Choroid plexus epithelial cell (primary cell): ENCODE data around the gene ISG20.

ENCODE experiments used
- DNase-seq: peaks from one replicate; pipeline ENCODE4 v3.0.0-alpha.2; 2010; ENCODE audit warnings: low read depth
- H3K4me3 ChIP-seq: 2 replicates; pipeline ENCODE4 v1.5.1; 2011; ENCODE audit warnings: low read depth, mild to moderate bottlenecking, control low read depth, low read length, moderate library complexity
- TF ChIP-seq, protein P1 (sequence below): conservative IDR thresholded peaks from 2 replicates; pipeline ENCODE4 v1.5.1; 2011; ENCODE audit warnings: low read depth, mild to moderate bottlenecking, control low read depth, inconsistent platforms, low read length, moderate library complexity

Gene ISG20

DNA sequence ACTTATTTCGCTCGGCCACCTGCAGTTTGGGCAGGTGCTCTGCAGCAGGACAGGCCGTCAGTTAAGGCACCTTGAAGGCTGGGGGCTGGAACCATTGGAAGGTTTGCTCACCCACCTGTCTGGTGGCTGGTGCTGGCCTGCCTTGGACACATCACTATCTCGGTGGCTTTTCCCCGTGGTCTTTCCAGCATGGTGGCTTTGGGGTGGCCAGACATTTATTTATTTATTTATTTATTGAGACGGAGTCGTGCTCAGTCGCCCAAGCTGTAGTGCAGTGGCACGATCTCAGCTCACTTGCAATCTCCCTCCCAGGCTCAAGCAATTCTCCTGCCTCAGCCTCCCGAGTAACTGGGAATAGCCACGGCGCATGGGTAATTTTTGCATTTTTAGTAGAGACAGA is 11.7 kb downstream of the ISG20 start:
- TF ChIP-seq, protein P1, sequence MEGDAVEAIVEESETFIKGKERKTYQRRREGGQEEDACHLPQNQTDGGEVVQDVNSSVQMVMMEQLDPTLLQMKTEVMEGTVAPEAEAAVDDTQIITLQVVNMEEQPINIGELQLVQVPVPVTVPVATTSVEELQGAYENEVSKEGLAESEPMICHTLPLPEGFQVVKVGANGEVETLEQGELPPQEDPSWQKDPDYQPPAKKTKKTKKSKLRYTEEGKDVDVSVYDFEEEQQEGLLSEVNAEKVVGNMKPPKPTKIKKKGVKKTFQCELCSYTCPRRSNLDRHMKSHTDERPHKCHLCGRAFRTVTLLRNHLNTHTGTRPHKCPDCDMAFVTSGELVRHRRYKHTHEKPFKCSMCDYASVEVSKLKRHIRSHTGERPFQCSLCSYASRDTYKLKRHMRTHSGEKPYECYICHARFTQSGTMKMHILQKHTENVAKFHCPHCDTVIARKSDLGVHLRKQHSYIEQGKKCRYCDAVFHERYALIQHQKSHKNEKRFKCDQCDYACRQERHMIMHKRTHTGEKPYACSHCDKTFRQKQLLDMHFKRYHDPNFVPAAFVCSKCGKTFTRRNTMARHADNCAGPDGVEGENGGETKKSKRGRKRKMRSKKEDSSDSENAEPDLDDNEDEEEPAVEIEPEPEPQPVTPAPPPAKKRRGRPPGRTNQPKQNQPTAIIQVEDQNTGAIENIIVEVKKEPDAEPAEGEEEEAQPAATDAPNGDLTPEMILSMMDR = no peak
- DNase-seq = no peak
- no peak overlapping the region for H3K4me3 ChIP-seq

DNA sequence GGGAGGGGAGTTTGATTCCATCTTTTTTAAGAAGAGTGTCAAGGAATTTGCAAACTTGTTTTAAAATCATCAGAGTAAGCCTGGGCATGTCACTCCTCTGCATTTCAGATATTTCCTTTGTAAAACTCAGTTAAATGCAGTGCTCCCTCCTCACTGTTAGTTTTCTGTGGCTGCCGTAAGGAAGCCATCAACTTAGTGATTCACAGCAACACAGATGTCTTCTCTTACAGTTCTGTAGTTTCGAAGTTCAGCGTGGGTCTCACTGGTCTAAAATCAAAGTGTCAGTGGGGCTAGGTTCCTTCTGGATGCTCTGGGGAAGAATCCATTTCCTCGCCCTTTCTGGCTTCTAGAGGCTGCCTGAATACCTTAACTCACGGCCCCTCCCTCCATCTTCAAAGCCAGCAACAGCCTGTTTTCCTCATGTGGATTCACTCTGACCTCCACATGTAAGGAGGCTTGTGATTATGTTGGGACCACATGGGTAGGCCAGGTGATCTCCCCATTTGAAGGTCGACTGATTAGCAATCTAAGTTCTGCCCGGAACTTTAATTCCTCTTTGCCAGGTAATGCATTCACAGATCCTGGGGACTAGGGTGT is 12.4 kb downstream of the ISG20 start:
- H3K4me3 ChIP-seq = no peak overlapping the region
- no peak for DNase-seq
- TF ChIP-seq, protein P1 = no peak

DNA sequence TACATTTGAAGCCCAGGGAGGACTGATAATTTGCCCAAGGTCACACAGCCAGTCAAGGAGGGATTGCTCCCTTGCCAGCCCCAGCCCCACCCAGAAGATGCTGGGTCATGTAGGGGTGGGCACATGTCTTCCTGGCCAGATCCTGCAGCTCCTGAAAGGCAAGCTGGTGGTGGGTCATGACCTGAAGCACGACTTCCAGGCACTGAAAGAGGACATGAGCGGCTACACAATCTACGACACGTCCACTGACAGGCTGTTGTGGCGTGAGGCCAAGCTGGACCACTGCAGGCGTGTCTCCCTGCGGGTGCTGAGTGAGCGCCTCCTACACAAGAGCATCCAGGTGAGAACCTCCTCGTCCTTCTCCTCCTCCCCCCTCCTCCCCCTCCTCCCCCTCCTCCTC is 13.2 kb downstream of the ISG20 start:
- TF ChIP-seq, protein P1 = no peak
- DNase-seq = no peak
- H3K4me3 ChIP-seq = no peak overlapping the region

DNA sequence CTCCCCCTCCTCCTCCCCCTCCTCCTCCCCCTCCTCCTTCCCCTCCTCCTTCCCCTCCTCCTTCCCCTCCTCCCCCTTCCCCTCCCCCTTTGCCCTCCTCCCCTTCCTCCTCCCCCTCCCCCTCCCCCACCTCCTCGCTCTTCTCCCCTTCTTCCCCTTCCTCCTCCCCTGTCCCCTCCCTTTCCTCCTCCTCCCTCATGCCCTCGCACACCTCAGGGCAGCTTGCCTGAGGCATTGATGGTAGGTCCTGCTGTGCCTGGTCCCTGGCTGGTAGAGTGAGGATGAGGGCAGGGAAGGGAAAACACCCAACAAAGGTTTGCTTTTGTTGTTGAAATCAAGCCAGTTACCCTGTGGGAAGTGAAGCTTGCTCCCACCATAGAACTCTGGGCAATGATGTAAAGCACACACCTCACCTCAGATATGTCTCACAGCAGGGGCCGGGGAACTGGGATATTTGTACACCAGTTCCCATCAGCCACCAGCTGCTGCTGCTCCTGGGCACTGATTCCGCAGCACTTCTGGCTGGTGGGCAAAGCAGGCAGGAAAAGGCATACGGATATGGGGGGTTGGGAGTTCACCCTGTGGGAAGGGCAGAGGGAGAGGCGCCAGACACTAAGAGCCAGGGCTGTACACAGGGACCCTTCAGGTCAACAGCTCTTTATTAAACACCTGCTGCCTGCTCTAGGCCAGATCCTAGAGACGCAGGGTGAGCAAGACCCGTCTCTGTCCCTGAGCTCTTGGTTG is 13.8 kb downstream of the ISG20 start:
- no peak for DNase-seq
- H3K4me3 ChIP-seq = no peak overlapping the region
- TF ChIP-seq, protein P1 = no peak

DNA sequence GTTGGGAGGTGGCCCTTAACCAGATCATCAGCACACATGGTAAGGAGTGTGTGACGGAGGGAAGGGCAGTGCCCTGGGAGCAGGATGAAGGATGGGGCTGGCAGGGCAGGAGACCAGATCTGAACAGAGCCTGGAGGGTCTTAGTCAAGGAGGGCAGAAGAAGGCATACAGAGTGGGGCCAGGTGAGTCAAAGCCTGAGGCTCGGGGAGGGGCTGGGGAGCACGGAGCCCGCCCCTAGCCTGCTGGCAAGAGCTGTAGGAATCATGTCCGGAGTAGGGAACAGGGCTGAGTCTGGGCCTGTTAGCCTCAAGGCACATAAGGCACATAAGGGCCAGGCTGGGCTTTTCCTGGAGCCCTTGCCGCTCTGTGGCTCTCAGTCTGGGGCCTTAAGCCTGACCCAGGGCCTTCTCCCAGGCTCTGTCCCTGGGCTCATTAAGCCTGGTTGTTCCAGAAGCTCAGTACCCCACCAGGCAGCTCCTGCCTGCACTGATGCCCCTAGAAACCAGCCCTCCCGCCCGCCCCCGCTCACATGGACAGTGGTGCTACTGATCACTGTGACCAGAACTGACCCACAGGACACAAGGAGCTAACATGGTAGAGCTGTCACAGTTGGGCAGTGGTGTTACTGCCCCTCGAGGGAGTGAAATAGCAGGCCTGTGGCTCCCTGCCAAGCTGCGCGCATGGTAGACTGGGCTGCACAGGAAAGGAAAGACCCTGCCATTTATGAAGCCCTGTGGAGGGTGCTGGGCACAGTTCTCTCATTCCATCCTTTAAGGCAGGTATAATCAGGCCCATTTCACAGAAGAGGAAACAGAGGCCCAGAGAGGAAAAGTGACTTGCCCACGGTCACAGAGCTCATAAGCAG is 14.6 kb downstream of the ISG20 start:
- no peak overlapping the region for H3K4me3 ChIP-seq
- no peak for DNase-seq
- TF ChIP-seq, protein P1 = no peak

DNA sequence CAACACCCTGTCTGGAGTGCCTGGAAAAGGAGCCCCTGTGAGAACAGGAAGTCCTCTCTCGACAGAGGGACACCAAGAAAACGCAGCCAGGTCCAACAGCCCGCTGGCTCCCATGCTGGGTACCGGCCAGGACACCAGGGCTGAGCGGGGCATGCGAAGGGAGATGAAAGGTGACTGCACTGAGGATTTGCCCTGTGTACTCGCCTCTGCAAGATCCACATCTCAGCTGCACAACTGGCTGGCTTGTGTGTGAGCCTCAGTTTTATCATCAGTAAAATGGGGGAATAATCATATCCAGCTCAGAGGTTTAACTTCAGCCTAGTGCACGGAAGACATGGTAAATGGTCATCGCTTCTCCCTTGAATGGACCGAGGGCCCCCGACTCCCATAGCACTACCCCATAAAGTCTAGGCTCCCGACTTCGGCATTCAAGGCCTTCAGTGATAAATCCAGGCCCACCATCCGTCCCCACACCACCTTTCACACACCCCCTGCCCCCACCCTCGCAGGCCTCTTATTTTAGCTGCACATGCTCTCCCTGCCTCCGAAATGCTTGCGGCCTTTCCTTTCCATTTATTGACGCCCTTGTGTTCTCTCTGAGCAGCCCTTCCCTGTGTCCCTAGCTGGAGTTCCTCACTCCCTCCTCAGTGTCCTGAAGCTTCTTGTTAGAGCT is 15.8 kb downstream of the ISG20 start:
- no peak overlapping the region for H3K4me3 ChIP-seq
- TF ChIP-seq, protein P1 = no peak
- no peak for DNase-seq
